Ectodermal cell (in vitro differentiated cells): ENCODE measurements around the gene IL11.
A peak's percentile ranks its signal among the peaks of the same experiment; 100 is the strongest.
"Not testable (repeated sequence)": the region's sequence is repeated elsewhere in the genome, so short reads cannot be mapped to it uniquely, and the experiment has no call there.

Source experiments
- H3K27ac ChIP-seq: 2 replicates; pipeline ENCODE4 v1.7.0; 2013; ENCODE audit warnings: mild to moderate bottlenecking, low read depth, low read length; ENCODE audit not compliant: insufficient read depth, poor library complexity, severe bottlenecking
- H3K27me3 ChIP-seq: 2 replicates; pipeline ENCODE4 v1.7.0; 2013; ENCODE audit warnings: mild to moderate bottlenecking, low read length; ENCODE audit not compliant: insufficient read depth, control insufficient read depth, poor library complexity, severe bottlenecking
- H3K36me3 ChIP-seq: one replicate; pipeline ENCODE4 v1.7.0; 2013; ENCODE audit warnings: low read length; ENCODE audit not compliant: control insufficient read depth, insufficient read depth
- H3K4me1 ChIP-seq: one replicate; pipeline ENCODE4 v1.7.0; 2013; ENCODE audit warnings: low read length; ENCODE audit not compliant: control insufficient read depth, insufficient read depth
- H3K4me3 ChIP-seq: 2 replicates; pipeline ENCODE4 v1.7.0; 2013; ENCODE audit warnings: low read depth, low read length, control low read depth; ENCODE audit not compliant: insufficient read depth
- H3K9me3 ChIP-seq: 2 replicates; pipeline ENCODE4 v1.7.0; 2013; ENCODE audit warnings: mild to moderate bottlenecking, low read length, moderate library complexity; ENCODE audit not compliant: control insufficient read depth
- WGBS, 2 experiments: methylation state at CpG; one replicate each; pipeline ENCODE4 v1.1.7; 2013; ENCODE audit warnings: missing lambda C conversion rate in 2 of 2; 5-methylcytosine and 5-hydroxymethylcytosine counted together

IL11 gene

DNA sequence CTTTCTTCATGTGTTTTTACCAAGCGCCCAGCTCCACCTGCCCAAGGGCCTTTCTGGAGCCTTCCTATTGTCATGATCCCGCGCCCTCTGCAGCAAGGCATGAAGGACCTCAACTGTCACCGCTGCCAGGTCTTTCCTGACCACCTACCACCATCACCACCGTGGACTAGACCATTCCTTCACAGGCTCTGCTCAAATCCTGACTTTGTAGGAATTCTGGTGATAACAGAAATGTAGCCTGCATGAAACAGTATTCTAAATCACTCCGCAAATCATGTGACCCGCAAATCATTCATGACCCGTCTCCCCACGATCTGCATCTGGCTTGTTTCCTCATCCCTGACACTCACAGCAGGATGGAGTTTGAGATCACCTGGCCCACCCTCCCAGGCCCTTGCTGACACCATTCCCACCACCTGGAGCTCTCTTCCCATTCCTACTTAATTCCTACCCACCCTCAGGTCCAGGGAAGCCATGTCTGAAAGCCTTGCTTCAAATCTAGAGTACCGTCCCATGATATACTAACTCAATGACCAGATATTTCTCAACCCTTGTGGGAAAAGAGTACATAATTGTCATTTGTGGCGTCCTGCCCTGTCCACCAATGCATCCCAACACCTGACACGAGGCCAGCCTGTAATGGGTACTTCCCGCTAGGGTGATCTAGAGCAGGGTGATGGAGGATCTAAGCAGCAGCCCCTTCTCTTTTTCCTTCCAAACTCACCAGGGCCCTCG, 36.0 kb upstream of the IL11 start:
- peaks cover 18% of the 10 kb centered on the region for H3K4me1 ChIP-seq
- peaks cover 34% of the 10 kb centered on the region for H3K36me3 ChIP-seq
- H3K4me3 ChIP-seq = peak overlapping the region; percentile 96
- H3K27me3 ChIP-seq = no peaks in the 10 kb centered on the region
- 84 to 85% methylated on average over 14 of the region's 14 CpGs for WGBS, 2 experiments
- no peak overlapping the region for H3K27ac ChIP-seq
- H3K9me3 ChIP-seq = no peaks in the 10 kb centered on the region

DNA sequence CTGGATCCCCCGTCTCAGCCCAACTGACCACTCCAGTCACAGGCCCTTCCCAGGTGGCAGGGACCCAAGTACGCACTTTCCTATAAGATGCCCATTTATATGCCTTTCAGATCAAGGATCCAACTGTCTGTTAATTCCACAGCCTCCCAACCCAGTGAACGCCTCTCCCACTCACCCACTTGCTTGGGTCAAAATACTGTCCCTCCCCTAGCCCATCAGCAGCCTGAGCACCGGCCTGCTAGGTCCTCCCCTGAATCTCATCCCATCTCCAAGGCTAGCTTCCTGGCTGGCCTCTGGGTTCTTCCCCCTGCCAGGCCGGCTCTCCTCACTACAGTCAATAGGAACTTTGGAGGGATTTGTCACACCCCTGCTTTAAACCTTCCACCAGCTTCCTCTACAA, 35.4 kb upstream of the IL11 start:
- H3K9me3 ChIP-seq = no peaks in the 10 kb centered on the region
- peaks cover 34% of the 10 kb centered on the region for H3K36me3 ChIP-seq
- H3K27me3 ChIP-seq = no peaks in the 10 kb centered on the region
- peak overlapping the region; percentile 96 for H3K4me3 ChIP-seq
- no peak overlapping the region for H3K27ac ChIP-seq
- WGBS, 2 experiments = 90 to 92% methylated on average over 5 of the region's 5 CpGs
- peaks cover 18% of the 10 kb centered on the region for H3K4me1 ChIP-seq

DNA sequence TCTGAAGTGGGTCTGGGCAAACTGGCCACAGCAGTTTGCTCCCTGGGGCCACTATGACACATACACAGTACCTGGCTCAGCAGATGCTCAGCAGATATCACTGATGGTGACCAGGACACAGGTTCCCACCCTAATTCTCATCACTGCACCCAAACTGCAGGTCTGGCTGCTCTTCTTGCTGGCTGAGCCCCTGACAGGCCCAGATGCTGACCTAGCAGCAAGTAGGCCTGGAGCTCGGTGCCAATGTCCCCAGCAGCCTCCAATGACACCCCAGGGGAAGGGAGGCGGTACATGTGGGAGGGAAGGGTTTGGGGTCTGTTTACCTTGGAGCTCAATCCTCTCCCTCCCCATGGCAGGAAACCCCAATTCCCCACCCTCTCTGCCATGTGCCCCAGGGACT, 32.2 kb upstream of the IL11 start:
- Histone ChIP-seq H3K36me3 (peaks cover 37% of the 10 kb centered on the region), H3K27ac (no peak overlapping the region), H3K4me1 (peaks cover 22% of the 10 kb centered on the region), H3K27me3 (no peaks in the 10 kb centered on the region), H3K9me3 (no peaks in the 10 kb centered on the region), H3K4me3 (no peak overlapping the region)
- 97 to 100% methylated on average over 1 to 2 of the region's 2 CpGs for WGBS, 2 experiments

DNA sequence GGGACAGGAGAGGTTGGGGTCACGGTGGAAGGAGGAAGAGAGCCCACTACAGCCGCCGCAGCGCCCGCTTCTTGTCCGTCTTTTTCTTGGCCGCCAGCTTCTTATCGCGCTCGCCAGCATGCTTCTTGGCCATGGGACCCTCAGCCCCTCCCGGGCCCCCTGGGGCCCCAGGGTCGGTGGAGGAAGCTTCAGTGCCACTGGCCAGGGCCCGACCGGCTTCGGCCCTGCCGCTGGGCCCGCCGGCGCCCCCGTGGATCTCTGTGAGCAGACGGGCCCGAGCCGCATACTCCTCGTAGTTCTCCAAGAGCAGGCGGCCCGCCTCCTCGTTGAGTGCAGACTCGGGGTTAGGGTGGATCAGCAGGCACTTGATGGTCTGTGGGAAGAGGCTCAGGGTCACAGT, 31.1 kb upstream of the IL11 start:
- not testable (repeated sequence) for H3K27me3 ChIP-seq, H3K27ac ChIP-seq, H3K9me3 ChIP-seq, H3K4me3 ChIP-seq
- Histone ChIP-seq H3K36me3 (peaks cover 36% of the 10 kb centered on the region), H3K4me1 (peaks cover 16% of the 10 kb centered on the region)
- WGBS, 2 experiments = 91 to 96% methylated on average over 16 to 21 of the region's 28 CpGs

DNA sequence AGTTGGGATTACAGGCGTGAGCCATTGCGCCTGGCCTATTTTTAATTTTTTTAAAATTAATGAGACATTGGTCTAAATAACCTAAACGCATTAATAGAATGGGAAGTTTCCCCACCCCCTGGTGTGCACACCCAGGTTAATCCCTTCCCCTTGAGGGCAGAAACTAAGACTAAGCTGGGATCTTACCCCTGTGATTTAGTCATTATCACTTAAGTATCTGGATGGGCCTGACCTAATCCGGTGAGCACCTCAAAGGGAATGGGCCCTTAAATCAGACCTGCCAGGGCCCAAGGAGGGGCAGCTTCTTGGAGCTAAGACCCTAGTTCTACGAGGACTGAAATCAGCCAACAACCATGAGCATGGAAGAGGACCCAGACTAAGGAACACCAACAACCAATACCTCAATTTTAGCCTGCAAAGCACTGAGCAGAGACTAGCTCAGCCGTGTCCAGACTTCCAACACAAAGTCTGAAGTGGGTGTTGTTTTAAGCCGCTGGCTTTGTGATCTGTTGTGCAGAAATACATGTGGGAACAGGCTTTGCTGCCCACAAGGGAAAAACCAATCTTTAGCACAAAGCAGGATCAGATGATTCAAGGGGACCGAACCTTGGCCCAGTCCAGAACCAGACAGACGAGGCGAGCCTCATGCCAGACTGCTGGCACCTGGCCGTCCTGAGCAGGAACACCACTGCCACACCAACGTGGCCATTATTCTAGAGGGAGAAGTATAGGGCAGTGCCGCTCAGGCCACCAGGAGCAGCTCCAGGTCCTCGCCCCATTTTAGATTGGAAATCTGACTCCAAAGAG, 30.2 kb upstream of the IL11 start:
- Histone ChIP-seq H3K36me3 (peaks cover 27% of the 10 kb centered on the region), H3K27me3 (no peaks in the 10 kb centered on the region), H3K4me1 (peaks cover 7% of the 10 kb centered on the region), H3K4me3 (no peak overlapping the region), H3K27ac (no peak overlapping the region), H3K9me3 (no peaks in the 10 kb centered on the region)
- 94 to 95% methylated on average over 14 of the region's 14 CpGs for WGBS, 2 experiments

DNA sequence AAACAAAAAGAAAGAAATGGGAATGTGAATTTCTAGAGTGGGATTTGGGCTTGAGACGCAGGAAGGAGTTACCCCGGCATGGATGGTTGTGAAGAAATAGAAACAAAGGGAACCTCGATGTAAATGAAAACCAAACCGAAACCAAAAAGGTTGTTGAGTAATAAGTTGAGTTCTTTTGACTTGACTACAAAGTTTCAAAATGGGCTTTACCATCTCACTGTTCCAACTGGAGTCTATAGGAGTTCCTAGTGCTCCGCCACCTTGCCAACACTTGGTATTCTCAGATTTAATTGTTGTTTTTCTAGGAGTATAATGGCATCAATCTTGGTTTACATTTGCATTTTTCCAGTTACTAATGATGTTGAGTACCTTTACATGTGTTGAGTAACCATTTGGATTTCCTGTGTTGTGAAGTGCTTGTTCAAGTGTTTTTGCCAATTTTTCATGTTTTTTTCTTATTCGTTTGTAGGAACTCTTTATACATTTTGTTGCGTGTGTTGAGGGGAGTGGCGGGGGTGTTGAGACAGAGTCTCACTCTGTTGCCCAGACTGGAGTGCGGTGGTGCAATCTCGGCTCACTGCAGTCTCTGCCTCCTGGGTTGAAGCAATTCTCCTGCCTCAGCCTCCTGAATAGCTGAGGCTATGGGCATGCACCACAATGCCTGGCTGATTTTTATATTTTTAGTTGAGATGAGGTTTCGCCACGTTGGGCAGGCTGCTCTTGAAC, 28.1 kb upstream of the IL11 start:
- Histone ChIP-seq H3K27ac (no peak overlapping the region), H3K4me3 (no peak overlapping the region), H3K4me1 (peaks cover 4% of the 10 kb centered on the region), H3K9me3 (no peaks in the 10 kb centered on the region), H3K36me3 (peaks cover 20% of the 10 kb centered on the region), H3K27me3 (no peaks in the 10 kb centered on the region)
- WGBS, 2 experiments = 91 to 95% methylated on average over 12 of the region's 12 CpGs

DNA sequence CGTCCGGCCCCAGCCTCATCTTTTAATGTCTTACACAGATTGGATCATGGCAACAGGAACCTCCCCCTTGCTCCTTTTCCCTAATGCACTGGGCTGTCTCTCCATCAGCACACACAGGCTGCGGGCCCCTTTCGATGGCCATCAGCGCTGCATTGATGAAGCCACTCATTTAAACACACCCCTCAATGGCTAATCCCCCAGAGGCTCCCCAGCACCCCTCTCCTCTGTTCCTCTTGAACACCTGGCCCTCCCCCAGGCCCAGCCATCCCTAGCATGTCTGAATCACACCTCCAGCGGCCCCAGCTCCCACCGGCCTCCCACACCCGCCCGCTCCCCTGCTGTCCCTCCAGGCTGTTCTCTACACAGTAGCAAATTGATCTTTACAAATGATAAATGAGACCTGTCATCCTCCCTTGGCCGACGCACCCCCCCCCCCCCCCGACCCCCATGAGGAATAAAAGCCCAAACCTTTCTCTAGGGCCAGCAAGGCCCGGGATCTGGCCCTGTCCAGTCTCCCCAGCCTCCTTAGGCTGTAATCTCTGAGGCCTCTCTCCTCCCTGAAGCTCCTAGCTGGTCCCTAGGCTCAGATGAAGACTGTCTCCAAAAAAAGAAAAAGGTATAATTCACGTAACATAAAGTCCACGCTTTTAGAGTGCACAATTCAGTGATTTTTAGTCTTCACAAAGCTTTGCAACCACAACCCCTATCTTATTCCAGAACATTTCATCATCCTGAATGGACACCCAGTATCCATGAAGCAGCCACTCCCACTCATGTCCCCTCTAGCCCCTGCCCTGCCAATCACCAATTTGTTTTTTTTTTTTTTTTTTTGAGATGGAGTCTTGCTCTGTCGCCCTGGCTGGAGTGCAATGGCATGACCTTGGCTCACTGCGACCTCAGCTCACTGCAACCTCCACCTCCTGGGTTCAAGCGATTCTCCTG, 22.8 kb upstream of the IL11 start:
- 28% methylated on average over 18 of the region's 18 CpGs for WGBS, 2 experiments
- no peak overlapping the region for H3K27ac ChIP-seq

DNA sequence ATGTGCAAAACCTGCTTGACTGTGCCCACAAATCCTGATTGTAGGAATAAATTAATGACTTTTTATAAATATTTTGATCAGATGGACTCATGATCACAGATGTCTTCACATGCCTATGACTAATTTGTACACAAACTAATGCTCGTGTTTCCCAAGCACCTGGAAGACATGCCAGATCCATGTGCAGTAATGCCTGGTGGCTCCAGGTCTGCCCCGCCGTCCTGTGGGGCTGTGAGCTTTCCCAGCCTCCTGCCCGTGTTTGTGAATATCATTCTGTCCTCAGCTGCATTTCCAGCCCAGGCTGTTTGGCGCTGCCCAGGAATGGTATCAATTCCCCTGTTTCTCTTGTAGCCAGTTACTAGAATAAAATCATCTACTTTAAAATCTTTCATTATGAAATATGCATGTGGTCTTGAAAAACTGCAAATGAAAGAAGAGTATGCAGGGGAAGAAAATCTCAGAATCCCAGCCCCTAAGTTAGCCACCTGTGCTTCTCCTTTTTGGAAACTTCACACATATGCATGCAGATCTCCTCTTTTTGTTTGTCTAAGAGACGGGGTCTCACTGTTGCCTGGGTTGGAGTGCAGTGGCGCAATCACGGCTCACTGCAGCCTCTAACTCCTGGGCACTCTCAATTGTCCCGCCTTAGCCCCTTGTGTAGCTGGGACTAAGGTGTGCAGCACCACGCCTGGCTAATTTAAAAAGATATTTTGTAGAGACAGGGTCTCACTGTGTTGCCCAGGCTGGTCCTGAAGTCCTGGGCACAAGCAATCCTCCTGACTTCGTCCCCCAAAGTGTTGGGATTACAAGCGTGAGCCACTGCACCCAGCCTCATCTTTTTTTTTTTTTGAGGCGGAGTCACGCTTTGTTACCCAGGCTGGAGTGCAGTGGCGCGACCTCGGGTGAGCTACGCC, 21.7 kb upstream of the IL11 start:
- WGBS, 2 experiments = 46 to 49% methylated on average over 18 of the region's 18 CpGs

More for the DNA sequence above, 22.8 kb upstream of the IL11 start:
- peaks cover 20% of the 10 kb centered on the region for H3K36me3 ChIP-seq
- peaks cover 30% of the 10 kb centered on the region for H3K4me1 ChIP-seq
- no peaks in the 10 kb centered on the region for H3K27me3 ChIP-seq
- H3K4me3 ChIP-seq = no peak overlapping the region
- no peaks in the 10 kb centered on the region for H3K9me3 ChIP-seq

DNA sequence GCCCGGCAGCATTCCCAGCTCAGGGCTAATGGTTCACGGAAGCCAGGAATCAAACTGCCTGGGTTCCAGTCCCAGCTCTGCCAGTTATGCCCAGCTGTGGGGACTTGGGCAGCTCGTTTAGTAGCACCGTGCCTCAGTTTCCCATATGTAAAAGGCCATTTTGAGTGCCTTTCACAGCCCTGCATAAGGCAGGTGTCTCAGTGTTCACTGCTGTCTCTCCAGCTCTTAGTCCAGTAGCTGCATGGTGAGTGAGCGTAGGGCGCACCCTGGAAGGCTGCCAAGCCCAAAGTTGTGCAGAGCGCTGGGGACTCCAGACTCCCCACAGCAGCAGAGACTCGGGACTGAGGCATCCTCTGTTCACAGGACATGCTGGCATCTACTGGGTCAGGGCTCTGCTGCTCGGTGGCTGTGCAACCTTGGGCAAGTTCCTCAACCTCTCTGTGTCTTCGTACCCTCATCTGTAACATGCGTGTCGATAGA, 21.0 kb upstream of the IL11 start:
- Histone ChIP-seq H3K9me3 (no peaks in the 10 kb centered on the region), H3K36me3 (peaks cover 32% of the 10 kb centered on the region), H3K4me3 (no peak overlapping the region), H3K27me3 (no peaks in the 10 kb centered on the region), H3K4me1 (peaks cover 46% of the 10 kb centered on the region), H3K27ac (no peak overlapping the region)
- WGBS, 2 experiments = 90 to 92% methylated on average over 12 of the region's 12 CpGs

More for the DNA sequence above, 21.7 kb upstream of the IL11 start:
- Histone ChIP-seq H3K27me3 (no peaks in the 10 kb centered on the region), H3K27ac (peak overlapping the region; percentile 36), H3K9me3 (no peaks in the 10 kb centered on the region), H3K4me3 (no peak overlapping the region), H3K36me3 (peaks cover 31% of the 10 kb centered on the region), H3K4me1 (peaks cover 41% of the 10 kb centered on the region)
